Mammary epithelial cell (primary cell): ENCODE measurements around the gene MED20.

Experiments
- EZH2 ChIP-seq: IDR thresholded peaks from 2 replicates; pipeline ENCODE4 v1.6.1; 2012; ENCODE audit warnings: low read length, inconsistent platforms, borderline replicate concordance
- TF ChIP-seq, protein P1 (sequence below), 2 donors: IDR thresholded peaks in 1 of 2; conservative IDR thresholded peaks in 1 of 2; 2 replicates each; pipeline ENCODE4 v1.5.1; 2011 to 2012; ENCODE audit warnings: inconsistent platforms in 2 of 2, low read length in 2 of 2, mild to moderate bottlenecking in 2 of 2, control low read depth in 1 of 2, low read depth in 1 of 2; ENCODE audit not compliant: insufficient read depth in 1 of 2; ENCODE audit errors: extremely low read depth in 1 of 2

GRCh38 chr6:41941280-41942066, 20.5 kb upstream of the MED20 start, which contains the start of gene CCND3:
- TF ChIP-seq, protein P1, sequence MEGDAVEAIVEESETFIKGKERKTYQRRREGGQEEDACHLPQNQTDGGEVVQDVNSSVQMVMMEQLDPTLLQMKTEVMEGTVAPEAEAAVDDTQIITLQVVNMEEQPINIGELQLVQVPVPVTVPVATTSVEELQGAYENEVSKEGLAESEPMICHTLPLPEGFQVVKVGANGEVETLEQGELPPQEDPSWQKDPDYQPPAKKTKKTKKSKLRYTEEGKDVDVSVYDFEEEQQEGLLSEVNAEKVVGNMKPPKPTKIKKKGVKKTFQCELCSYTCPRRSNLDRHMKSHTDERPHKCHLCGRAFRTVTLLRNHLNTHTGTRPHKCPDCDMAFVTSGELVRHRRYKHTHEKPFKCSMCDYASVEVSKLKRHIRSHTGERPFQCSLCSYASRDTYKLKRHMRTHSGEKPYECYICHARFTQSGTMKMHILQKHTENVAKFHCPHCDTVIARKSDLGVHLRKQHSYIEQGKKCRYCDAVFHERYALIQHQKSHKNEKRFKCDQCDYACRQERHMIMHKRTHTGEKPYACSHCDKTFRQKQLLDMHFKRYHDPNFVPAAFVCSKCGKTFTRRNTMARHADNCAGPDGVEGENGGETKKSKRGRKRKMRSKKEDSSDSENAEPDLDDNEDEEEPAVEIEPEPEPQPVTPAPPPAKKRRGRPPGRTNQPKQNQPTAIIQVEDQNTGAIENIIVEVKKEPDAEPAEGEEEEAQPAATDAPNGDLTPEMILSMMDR (conservative IDR thresholded peaks at IDR 0.05 in 1 of 2, IDR thresholded peaks at IDR 0.05 in 1 of 2; ENCODE audit: extremely low read depth in 1 of 2, insufficient read depth in 1 of 2, low read depth in 1 of 2, low read length in 2 of 2): no peak
- no peak for TF ChIP-seq EZH2
